H1 (cell line): ENCODE results near the gene C14orf93. TPM values are rescaled to one million over a fixed set of nuclear protein-coding genes. Genes with fewer than 3 reads are reported as not detected.
A peak's percentile ranks its signal among the peaks of the same experiment; 100 is the strongest.

ENCODE experiments used
- ATF3 ChIP-seq: IDR thresholded peaks from 2 replicates; pipeline ENCODE4 v1.6.1; 2011; ENCODE audit warnings: low read depth, mild to moderate bottlenecking, low read length; ENCODE audit not compliant: insufficient read depth
- BACH1 ChIP-seq: IDR thresholded peaks from 2 replicates; pipeline ENCODE4 v1.6.1; 2012; ENCODE audit warnings: low read length, improper control_type of control experiment
- BCL11A ChIP-seq, 2 experiments: IDR thresholded peaks; one replicate each; pipeline ENCODE4 v1.6.1; 2011; ENCODE audit warnings: low read depth in 2 of 2, low read length in 2 of 2, mild to moderate bottlenecking in 2 of 2
- BRCA1 ChIP-seq: IDR thresholded peaks from 2 replicates; pipeline ENCODE4 v1.6.1; 2012; ENCODE audit warnings: low read depth, low read length, improper control_type of control experiment
- CBX5 ChIP-seq: fragments of 300-800, 300-1000 bp; sonication (generic); IDR thresholded peaks from 2 replicates; pipeline ENCODE4 v1.7.1; 2016; ENCODE audit warnings: antibody characterized with exemption, low read length, low read depth
- CREB1 ChIP-seq: IDR thresholded peaks from 2 replicates; pipeline ENCODE4 v1.6.1; 2012; ENCODE audit warnings: inconsistent platforms
- FOSL1 ChIP-seq: IDR thresholded peaks from 2 replicates; pipeline ENCODE4 v1.6.1; 2011; ENCODE audit warnings: mild to moderate bottlenecking, low read depth, low read length, moderate library complexity; ENCODE audit not compliant: insufficient read depth
- GABPA ChIP-seq: IDR thresholded peaks from 2 replicates; pipeline ENCODE4 v1.6.1; 2011; ENCODE audit warnings: mild to moderate bottlenecking, low read length, moderate library complexity, borderline replicate concordance; ENCODE audit not compliant: insufficient read depth
- KDM4A ChIP-seq: IDR thresholded peaks from one replicate; pipeline ENCODE4 v1.7.1; 2012; ENCODE audit warnings: low read depth, mild to moderate bottlenecking, moderate library complexity, low read length, inconsistent platforms; ENCODE audit not compliant: severe bottlenecking
- NANOG ChIP-seq: IDR thresholded peaks from 2 replicates; pipeline ENCODE4 v1.6.1; 2011; ENCODE audit warnings: low read length, low read depth, mild to moderate bottlenecking, inconsistent platforms; ENCODE audit not compliant: insufficient read depth, poor library complexity, severe bottlenecking
- POU5F1 ChIP-seq: IDR thresholded peaks from 2 replicates; pipeline ENCODE4 v1.6.1; 2011; ENCODE audit warnings: low read depth, mild to moderate bottlenecking, low read length, moderate library complexity
- RFX5 ChIP-seq: IDR thresholded peaks from 2 replicates; pipeline ENCODE4 v1.6.1; 2011; ENCODE audit warnings: low read depth, low read length, improper control_type of control experiment, borderline replicate concordance
- RNF2 ChIP-seq: fragments of 200-900, 300-1000 bp; sonication (generic); IDR thresholded peaks from 2 replicates; pipeline ENCODE4 v1.7.1; 2016; ENCODE audit warnings: borderline replicate concordance, low read depth, mild to moderate bottlenecking, antibody characterized with exemption, low read length; ENCODE audit not compliant: poor library complexity, severe bottlenecking; ENCODE audit errors: missing control alignments
- SAP30 ChIP-seq: fragments of 300-600 bp; sonication (generic); IDR thresholded peaks from 2 replicates; pipeline ENCODE4 v1.7.1; 2012; ENCODE audit warnings: low read length, moderate library complexity, mild to moderate bottlenecking, inconsistent platforms; ENCODE audit not compliant: insufficient read depth, insufficient replicate concordance
- SP2 ChIP-seq: IDR thresholded peaks from 2 replicates; pipeline ENCODE4 v1.6.1; 2012; ENCODE audit warnings: mild to moderate bottlenecking, low read length, inconsistent platforms
- SP4 ChIP-seq: IDR thresholded peaks from 2 replicates; pipeline ENCODE4 v1.6.1; 2012; ENCODE audit warnings: low read length, inconsistent platforms
- SRF ChIP-seq: IDR thresholded peaks from 2 replicates; pipeline ENCODE4 v1.6.1; 2011; ENCODE audit warnings: mild to moderate bottlenecking, low read depth, low read length, moderate library complexity
- SUZ12 ChIP-seq: fragments of 200-600 bp; sonication (generic); IDR thresholded peaks from 2 replicates; pipeline ENCODE4 v1.6.1; 2012; ENCODE audit warnings: mild to moderate bottlenecking, inconsistent platforms, low read length, moderate library complexity, mixed read lengths
- TBP ChIP-seq: IDR thresholded peaks from 2 replicates; pipeline ENCODE4 v1.6.1; 2011; ENCODE audit warnings: low read depth, low read length, improper control_type of control experiment
- USF2 ChIP-seq: IDR thresholded peaks from 2 replicates; pipeline ENCODE4 v1.6.1; 2011; ENCODE audit warnings: low read length, improper control_type of control experiment
- YY1 ChIP-seq: IDR thresholded peaks from 2 replicates; pipeline ENCODE4 v1.6.1; 2011; ENCODE audit warnings: low read depth, mild to moderate bottlenecking, low read length
- ZNF274 ChIP-seq: IDR thresholded peaks from 2 replicates; pipeline ENCODE4 v1.7.0; 2012; ENCODE audit warnings: low read length, borderline replicate concordance; ENCODE audit errors: extremely low read depth
- polyA plus RNA-seq, 7 experiments: library from polyadenylated mRNA; depleted of rRNA in 3 of 7; stranded (reverse) in 5 of 7; unstranded in 2 of 7; fragments of >200 nt in 5 of 7; fragments of 200-250 nt in 2 of 7; gene quantifications; 1 replicate in 5 of 7; 2 replicates in 1 of 7; 4 replicates in 1 of 7; pipeline versions ENCODE4 v1.2.1 to v1.2.3, GENCODE V29; 2011 to 2013; ENCODE audit warnings: missing spikeins in 2 of 7, mixed read lengths in 2 of 7
- total RNA-seq: library from RNA; stranded (reverse); fragmentation: NEBNext Ultra II Directional; extraction: Animal tissue kit (Norgen Biotek cat#: 25700); gene quantifications from 2 replicates; pipeline ENCODE4 v1.2.1, GENCODE V29; 2021

C14orf93 gene
- total and polyA plus RNA-seq, 2 of the 8 experiments (the other 6 are each of a cell fraction or from before 2014, with no cell fraction given) = 7.8 to 8.2 TPM

- no peak for TF ChIP-seq RNF2
- TF ChIP-seq NANOG = no peak
- TF ChIP-seq YY1 = peak; percentile 49; the same call in 1 of the 2 replicates
- TF ChIP-seq TBP = peak; percentile 77
- TF ChIP-seq RFX5 = no peak
- no peak for TF ChIP-seq ATF3
- no peak for TF ChIP-seq POU5F1
- TF ChIP-seq SUZ12 = no peak
- TF ChIP-seq USF2 = no peak; the same call in 1 of the 2 replicates
- peak; percentile 72 for TF ChIP-seq CREB1
- TF ChIP-seq SP2 = no peak
- TF ChIP-seq FOSL1 = no peak
- TF ChIP-seq SAP30 = no peak
- TF ChIP-seq SP4 = 0 out of 2 replicates have a peak, but pooled peaks have one; percentile 9
- TF ChIP-seq SRF = no peak
- no peak for TF ChIP-seq BCL11A (IDR thresholded peaks at IDR 0.05; ENCODE audit: low read depth in 2 of 2, low read length in 2 of 2)
- no peak for TF ChIP-seq ZNF274
- TF ChIP-seq KDM4A = peak; percentile 85
- no peak for TF ChIP-seq BRCA1
- TF ChIP-seq CBX5 = no peak
- no peak for TF ChIP-seq GABPA
- peak; percentile 79 for TF ChIP-seq BACH1
Measured at GRCh38 chr14:22982477-22983245, 27.3 kb downstream of the C14orf93 start, which contains the start of gene AJUBA (continued).
